Measurements from ENCODE around the gene FUCA2.

FUCA2 gene

DNA sequence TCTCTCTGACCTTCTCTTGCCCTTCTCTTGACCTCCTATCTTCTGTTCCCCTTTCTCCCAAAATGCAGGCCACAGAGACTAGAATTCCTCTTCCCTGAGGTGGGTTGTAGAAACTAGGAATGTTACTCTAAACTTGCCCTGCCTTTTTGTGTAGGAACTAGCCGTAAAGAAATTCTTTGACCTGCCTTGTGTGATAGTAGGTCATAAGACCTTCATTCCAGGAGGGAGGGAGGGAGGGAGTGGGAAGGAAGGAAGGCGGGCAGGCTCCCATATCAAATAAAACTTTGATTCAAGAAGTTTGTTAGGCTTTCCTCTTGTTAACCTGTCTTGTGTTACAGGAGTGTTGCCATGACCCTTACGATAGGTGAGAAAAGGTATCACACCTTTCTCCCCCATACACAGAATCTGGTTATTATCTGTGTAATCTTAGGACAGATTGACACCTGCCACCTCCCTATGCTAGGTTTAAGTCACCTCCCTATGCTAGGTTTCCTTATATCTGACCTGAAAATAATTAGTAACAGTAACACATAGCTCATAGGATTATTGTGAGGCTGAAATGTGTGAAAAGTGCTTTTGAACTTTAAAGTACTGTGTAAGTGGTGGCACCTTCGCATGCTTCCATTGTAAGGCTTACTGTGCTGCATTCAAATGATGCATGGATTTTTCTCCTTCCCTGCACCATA is 32.6 kb upstream of the FUCA2 start:
- Histone ChIP-seq H4K20me1 (ENCODE audit: insufficient read depth) (no peaks in the 10 kb centered on the region), H3K27me3 (ENCODE audit: insufficient read depth, low read depth) (no peaks in the 10 kb centered on the region), H3K79me2 (ENCODE audit: insufficient read depth, low read depth) (no peaks in the 10 kb centered on the region), H3K27ac (no peak overlapping the region), H3K9ac (no peak overlapping the region), H3K36me3 (ENCODE audit: insufficient read depth) (no peaks in the 10 kb centered on the region), H3K4me3 (IDR thresholded peaks at IDR 0.05; ENCODE audit: insufficient read depth, low read depth, low read length) (no peak overlapping the region), H3K4me1 (ENCODE audit: low read depth, poor library complexity, severe bottlenecking) (peaks cover 33% of the 10 kb centered on the region), H2AFZ (ENCODE audit: low read depth) (no peak overlapping the region), H3K4me2 (no peak overlapping the region)
- TF ChIP-seq, protein P1, sequence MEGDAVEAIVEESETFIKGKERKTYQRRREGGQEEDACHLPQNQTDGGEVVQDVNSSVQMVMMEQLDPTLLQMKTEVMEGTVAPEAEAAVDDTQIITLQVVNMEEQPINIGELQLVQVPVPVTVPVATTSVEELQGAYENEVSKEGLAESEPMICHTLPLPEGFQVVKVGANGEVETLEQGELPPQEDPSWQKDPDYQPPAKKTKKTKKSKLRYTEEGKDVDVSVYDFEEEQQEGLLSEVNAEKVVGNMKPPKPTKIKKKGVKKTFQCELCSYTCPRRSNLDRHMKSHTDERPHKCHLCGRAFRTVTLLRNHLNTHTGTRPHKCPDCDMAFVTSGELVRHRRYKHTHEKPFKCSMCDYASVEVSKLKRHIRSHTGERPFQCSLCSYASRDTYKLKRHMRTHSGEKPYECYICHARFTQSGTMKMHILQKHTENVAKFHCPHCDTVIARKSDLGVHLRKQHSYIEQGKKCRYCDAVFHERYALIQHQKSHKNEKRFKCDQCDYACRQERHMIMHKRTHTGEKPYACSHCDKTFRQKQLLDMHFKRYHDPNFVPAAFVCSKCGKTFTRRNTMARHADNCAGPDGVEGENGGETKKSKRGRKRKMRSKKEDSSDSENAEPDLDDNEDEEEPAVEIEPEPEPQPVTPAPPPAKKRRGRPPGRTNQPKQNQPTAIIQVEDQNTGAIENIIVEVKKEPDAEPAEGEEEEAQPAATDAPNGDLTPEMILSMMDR (conservative IDR thresholded peaks at IDR 0.05; ENCODE audit: low read depth, low read length), result no peak

DNA sequence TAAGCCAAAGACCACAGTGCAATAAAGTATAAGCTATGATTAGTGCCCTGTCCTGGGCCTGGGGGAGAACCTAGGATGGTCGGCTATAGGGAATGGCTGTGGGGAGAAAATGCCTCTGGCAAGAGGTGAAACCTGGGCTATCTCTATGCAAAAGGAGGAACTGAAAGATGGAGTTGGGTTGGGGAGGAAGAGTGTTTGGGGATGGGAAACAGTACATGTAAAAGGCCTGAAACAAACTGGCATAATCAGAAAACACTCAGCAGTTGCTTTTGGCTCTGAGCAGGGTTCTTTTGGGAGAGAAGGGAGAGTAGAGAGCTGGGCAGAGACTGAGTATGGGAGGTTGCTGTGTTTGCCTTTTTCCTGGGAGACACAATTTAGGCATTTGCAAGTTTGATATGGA is 31.9 kb upstream of the FUCA2 start:
- TF ChIP-seq, protein P1 (conservative IDR thresholded peaks at IDR 0.05; ENCODE audit: low read depth, low read length), result no peak
- H3K36me3 ChIP-seq (ENCODE audit: insufficient read depth), result no peaks in the 10 kb centered on the region
- no peak overlapping the region for H2AFZ ChIP-seq (ENCODE audit: low read depth)
- no peaks in the 10 kb centered on the region for H4K20me1 ChIP-seq (ENCODE audit: insufficient read depth)
- H3K4me1 ChIP-seq (ENCODE audit: low read depth, poor library complexity, severe bottlenecking), result peaks cover 26% of the 10 kb centered on the region
- H3K4me2 ChIP-seq, result no peak overlapping the region
- H3K79me2 ChIP-seq (ENCODE audit: insufficient read depth, low read depth), result no peaks in the 10 kb centered on the region
- H3K27me3 ChIP-seq (ENCODE audit: insufficient read depth, low read depth), result no peaks in the 10 kb centered on the region
- no peak overlapping the region for H3K9ac ChIP-seq
- no peak overlapping the region for H3K27ac ChIP-seq
- no peak overlapping the region for H3K4me3 ChIP-seq (IDR thresholded peaks at IDR 0.05; ENCODE audit: insufficient read depth, low read depth, low read length)

DNA sequence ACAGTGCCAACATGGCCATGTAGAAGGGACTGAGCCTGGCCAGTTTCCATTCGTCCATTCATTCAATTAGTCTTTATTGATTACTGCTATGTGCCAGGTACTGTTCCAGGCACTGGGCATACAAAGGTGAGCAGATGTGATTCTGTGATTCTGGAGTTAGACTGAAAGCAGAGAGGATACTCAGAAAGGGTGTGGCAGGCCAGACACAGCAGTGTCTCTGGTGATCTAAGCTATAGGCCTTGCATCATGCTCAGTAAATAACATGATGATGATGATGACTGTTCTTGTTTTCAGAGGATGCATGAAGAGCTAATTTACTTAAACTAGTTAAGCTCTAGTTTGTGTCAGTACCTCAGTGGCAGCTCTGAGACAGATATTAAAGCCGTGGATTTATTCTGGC is 31.4 kb upstream of the FUCA2 start:
- Histone ChIP-seq H3K9ac (no peak overlapping the region), H3K4me1 (ENCODE audit: low read depth, poor library complexity, severe bottlenecking) (peaks cover 21% of the 10 kb centered on the region), H3K27me3 (ENCODE audit: insufficient read depth, low read depth) (no peaks in the 10 kb centered on the region), H2AFZ (ENCODE audit: low read depth) (no peak overlapping the region), H3K36me3 (ENCODE audit: insufficient read depth) (no peaks in the 10 kb centered on the region), H3K4me2 (no peak overlapping the region), H3K79me2 (ENCODE audit: insufficient read depth, low read depth) (no peaks in the 10 kb centered on the region), H3K27ac (no peak overlapping the region), H3K4me3 (IDR thresholded peaks at IDR 0.05; ENCODE audit: insufficient read depth, low read depth, low read length) (no peak overlapping the region), H4K20me1 (ENCODE audit: insufficient read depth) (no peaks in the 10 kb centered on the region)
- TF ChIP-seq, protein P1 (conservative IDR thresholded peaks at IDR 0.05; ENCODE audit: low read depth, low read length), result no peak

DNA sequence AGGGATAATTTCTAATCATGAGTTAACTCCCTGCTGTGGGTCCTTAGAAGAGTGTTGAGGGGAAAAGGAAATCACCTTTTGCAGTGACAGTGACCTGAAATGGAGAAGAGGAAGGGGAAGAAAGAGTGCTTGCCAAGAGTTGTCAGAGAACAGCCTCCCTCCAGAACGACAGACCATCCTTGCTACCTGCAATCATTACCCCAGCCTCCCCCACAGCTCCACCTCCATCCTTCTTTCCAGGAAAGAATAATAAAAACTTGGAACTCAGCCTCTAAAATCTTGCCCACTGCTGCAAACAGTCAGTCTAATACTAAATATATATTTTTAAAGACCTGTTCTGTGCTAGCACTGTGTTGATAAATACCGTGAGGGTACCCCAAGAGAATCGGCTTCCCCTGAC is 28.7 kb upstream of the FUCA2 start:
- Histone ChIP-seq H3K27ac (no peak overlapping the region), H3K36me3 (ENCODE audit: insufficient read depth) (no peaks in the 10 kb centered on the region), H3K79me2 (ENCODE audit: insufficient read depth, low read depth) (no peaks in the 10 kb centered on the region), H3K9ac (no peak overlapping the region), H3K4me2 (no peak overlapping the region), H2AFZ (ENCODE audit: low read depth) (no peak overlapping the region), H3K27me3 (ENCODE audit: insufficient read depth, low read depth) (no peaks in the 10 kb centered on the region), H3K4me3 (IDR thresholded peaks at IDR 0.05; ENCODE audit: insufficient read depth, low read depth, low read length) (no peak overlapping the region), H3K4me1 (ENCODE audit: low read depth, poor library complexity, severe bottlenecking) (peaks cover 10% of the 10 kb centered on the region), H4K20me1 (ENCODE audit: insufficient read depth) (no peaks in the 10 kb centered on the region)
- TF ChIP-seq, protein P1 (conservative IDR thresholded peaks at IDR 0.05; ENCODE audit: low read depth, low read length), result no peak

Data from KMS-11 (cell line).